ENCODE results near the gene ASPM. TPM values are rescaled to one million over a fixed set of nuclear protein-coding genes. Genes with fewer than 3 reads are reported as not detected.

Gene ASPM
- total RNA-seq, 1 donor from 2014 or later: 5.7 TPM

Other genes with a start within 250 kb of the ASPM start
- not detected for gene CFHR2, start 202.9 kb downstream of the ASPM start, total RNA-seq
- gene CFHR5, start 169.1 kb downstream of the ASPM start, total RNA-seq: not detected
- gene F13B, start 79.4 kb downstream of the ASPM start, total RNA-seq: not detected
- 9.9 TPM for gene ZBTB41, start 54.6 kb upstream of the ASPM start, total RNA-seq
- gene CRB1, start 121.6 kb upstream of the ASPM start, total RNA-seq: 1.0 TPM

All from skeletal muscle tissue (tissue), 1 donor.